NCI-H2029 (cell line): ENCODE results near the gene LTO1.

Experiments used
- DNase-seq: peaks from one replicate; lab custom pipeline; 2025; lab: John Stamatoyannopoulos, UW

LTO1 gene

GRCh38 chr11:69674886-69675714 lies at the start of gene LTO1:
Gene LTO1 (minus strand): TSS chr11:69675353. CDS start chr11:69675239, 114 bp downstream.
- peak; percentile 88 for DNase-seq

DNA sequence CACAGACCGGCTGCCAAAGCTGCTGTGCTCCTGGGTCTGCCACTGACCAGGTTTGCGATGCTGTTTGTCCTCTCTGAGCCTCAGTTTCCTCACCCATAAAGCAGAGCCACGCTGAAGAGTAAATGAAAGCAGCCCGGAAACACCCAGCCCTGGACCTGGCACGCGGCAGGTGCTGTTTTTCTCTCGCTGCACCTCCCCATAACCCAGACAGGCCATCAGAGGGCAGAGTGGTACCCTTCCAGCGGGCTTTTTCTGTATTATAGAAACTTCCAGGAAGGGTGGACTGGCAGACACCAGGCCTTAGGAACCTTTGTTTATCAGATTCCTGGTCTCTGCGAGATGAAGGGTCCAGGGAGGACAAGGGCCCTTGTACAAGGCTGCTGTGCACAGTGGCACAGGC lies 46.6 kb upstream of the LTO1 start:
- DNase-seq = no peak

DNA sequence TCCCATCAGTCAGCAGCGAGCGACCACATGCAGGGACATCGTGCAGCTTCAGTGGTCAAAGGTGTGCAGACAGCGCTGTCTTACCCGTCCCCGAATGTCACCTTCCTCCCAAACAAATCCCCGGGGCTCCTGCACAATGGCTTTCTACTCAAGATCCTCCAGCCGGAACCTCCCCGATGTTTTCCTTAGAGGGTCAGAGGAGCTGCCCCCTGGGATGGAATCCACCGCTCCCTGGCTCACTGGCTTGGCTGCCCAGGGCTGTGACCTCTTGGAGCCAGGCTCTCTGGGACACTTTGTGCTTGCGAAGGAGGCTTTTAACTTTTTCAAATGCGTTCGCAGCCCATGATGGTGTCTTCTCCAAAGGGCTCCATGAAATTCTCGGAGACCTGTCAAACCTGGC lies 46.0 kb upstream of the LTO1 start:
- DNase-seq = no peak

DNA sequence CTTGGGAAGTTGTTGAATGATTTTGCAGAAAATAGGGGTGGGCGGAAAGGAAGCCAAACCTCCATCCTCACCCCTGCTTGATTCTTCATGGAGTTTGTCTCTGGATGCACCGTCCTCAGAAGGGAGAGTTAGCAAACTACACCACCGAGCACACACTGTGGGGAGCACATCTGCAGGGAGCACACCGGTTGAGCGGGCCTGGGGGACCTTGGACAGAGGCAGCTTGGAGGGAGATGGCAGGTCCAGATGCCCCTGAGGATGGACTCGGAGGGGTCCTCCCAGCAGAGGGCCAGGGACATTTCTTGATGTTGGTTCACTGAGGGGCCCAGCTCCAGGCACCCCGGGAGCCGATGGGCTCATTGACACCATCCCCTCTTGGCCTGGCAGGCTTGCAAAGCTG lies 43.8 kb upstream of the LTO1 start:
- DNase-seq = no peak

GRCh38 chr11:69718147-69718546 lies 43.0 kb upstream of the LTO1 start:
- no peak for DNase-seq

- no peak for DNase-seq
Measured at GRCh38 chr11:69716891-69717747, 42.0 kb upstream of the LTO1 start.

GRCh38 chr11:69716099-69716498 lies 40.9 kb upstream of the LTO1 start:
- no peak for DNase-seq

DNA sequence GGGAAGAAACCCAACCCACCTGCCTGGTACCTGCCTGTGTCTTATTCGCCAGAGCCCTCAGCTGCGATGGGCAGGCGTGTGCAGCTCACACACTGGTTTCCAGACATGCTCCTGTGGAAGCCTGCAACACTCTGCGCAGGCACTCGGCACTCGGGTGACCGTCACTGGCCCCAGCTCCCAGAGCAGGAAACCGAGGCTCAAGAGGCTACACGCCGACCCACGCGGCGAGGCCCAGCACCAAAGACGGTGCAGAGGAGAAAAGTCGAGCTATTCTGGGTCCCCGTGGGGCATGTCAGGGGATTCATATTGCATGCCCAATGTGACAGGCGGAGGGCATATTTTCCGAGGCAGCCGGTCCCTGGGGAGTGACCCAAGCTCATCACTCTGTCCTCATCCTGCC lies 40.3 kb upstream of the LTO1 start:
- no peak for DNase-seq

DNA sequence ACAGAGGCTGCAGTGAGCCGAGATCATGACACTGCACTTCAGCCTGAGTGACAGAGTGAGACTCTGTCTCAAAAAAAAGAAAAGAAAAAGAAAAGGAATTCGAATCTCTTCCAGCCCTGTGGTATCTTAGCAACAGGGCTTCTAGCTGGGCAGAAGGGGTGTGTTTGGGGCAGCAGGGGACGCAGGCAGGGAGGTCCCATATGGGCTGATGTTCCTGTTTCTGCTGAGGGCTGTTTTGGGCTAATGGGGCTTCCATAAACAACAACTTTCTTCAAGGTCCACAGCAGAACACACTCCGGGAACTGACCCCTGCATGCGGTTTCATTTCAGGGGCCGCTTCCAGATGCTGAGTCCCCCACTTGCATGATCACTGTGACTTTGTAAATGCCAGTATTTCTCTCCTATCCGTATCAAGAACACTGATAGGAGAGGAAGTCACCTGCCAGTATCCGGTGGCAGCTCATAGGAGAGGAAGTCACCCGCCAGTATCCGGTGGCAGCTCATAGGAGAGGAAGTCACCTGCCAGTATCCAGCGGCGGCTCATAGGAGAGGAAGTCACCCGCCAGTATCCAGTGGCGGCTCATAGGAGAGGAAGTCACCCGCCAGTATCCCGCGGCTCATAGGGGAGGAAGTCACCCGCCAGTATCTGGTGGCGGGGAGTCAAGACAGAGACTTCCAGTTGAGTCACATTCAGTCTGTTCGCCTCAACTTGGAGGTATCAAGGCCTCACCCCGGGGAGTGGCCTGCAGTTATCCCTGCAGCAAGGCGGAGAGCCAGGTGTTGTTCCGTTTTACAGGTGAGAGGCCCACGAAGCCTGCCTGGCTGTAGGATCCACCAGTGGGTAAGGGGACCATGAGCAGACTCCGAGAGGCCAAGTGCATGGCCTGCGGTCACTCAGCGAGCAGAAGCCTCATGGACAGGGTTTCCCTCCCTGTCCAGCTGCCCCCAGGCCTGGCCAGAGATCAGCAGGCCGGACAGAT lies 37.0 kb upstream of the LTO1 start:
- no peak for DNase-seq

GRCh38 chr11:69708736-69709401 lies 33.7 kb upstream of the LTO1 start:
- DNase-seq = no peak

GRCh38 chr11:69707176-69707575 lies 32.0 kb upstream of the LTO1 start:
- no peak for DNase-seq

DNA sequence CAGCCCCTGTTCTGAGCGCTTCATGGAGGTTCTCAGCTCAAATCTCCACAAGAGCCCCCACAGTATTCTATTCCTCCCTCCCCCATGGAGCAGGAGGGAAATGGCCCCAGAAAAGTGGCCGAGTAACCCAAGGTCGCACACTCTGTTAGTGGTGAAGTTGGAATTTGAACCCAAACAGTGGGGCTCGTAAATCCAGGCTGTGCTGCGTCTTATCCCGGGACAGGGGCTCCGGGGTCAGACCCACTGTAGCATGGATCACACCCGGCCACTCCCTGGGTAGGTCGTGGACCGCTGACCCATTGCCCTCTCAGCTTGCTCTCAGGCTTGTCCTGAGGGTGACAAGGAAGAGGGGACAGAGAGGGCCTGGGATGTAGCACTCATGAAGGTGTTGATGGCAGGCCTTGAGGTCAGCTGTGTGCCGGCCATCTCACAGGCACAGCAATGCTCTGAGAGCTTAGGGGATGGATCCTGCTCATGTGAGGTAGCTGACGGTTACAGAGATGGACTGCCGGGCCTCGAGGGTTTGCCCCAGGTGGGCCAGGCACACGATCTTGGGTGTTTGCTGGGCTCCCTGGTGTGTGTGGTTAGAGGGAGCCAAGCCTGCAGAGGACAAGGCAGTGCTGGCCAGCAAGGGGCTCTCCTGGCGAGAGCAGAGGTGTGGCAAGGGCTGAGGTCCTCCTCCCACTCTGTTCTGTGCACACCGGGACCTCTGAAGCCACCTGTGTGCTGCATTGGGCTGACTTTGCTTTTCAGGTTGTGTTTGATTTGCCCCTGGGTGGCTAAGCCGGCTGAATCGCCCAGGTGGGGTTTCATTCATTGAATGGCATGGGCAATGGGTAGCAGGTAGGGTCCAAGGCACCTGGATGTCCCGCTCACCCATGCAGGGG lies 31.0 kb upstream of the LTO1 start:
- DNase-seq = no peak

DNA sequence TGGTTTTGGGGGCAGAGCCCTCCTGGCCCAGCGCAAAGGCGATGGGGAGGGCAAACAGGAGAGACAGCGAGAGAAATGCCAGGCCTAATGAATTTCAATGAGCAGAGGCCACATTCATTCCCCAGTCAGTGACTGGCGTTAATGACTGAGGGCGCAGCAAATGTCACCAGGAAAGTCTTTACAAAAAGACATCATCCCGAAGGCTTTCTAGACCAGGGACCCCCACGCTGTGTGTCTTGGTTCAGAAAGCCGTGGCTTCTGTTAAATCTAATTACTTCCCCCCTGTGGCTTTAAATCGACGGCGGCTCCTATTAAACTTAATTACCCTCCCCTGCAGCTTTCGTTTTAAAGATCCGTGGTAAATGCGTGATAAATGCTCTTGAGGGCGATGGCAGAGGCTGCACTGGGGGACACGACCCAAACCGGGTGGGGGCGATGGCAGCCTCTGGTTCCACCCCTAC lies 30.2 kb upstream of the LTO1 start:
- no peak for DNase-seq

DNA sequence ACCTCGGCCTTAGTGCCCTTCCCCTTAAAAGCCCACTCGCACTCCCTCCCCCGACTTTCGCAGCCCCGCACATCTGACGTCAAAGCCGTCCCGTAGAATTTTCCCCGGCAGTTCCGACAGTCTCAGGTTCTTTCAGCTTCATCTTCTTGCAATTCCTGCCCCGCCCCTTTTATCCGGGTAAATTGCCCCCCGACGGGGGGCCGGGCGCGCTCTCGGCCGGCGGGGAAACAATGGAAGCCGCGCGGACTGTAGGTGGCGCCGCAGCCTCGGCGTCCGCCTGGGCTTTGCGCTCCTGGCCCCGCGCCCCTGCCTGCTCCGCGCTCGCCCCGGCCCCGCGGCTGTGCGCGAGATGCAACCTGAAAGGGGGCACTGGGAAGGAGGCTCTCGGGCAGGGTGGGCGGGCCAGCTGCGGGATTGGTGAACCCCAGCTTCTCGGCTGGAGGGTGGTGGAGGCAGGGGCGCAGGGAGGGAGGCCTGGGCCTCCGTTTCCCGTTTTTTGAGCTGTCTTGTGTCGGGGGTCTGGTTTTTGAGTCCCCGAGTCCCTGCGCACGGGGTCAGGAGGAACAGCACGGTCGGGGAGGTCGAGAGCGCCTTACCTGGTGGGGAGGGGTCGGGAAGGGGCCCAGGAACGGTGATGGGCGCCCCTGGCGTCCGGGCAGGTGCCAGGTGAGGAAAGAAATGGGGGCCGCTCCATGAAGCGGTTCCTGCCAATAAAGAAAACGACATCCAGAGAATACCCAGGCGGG lies 29.5 kb upstream of the LTO1 start:
- no peak for DNase-seq

DNA sequence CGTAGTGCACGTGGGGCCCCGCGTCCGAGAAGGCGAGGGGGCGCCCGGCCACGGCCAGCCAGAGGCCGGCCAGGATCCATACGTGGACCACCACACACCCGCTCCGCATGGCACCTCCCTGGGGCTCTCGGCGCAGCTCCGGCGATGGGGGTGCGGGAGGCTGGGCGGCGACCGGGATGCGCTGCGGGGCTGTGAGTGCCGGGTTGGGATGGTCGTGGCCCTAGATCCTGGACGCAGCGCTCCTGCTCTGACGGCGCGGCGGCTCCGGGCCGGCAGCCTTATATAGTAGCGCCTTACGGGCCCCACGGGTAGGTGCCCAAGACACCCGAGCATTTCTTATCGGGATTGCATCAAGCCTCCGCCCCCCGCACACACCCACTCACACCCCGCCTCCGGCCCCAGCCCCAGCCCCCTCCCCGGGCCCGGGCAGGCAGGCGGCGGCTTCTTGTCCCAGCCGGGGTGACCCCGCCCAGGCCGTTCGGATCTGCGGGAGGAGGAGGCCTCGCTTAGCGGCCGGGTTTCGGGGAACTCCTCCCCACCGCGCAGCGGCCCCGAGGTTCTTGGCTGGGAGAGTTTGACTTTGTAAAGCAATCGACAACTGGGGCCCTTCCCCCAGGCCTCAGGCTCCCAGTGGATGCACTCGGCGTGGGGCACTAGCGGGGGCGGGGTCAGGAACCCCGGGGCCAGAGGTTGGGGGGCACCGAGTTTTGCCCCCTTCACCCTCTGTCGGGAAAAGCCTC lies 28.8 kb upstream of the LTO1 start, which contains the start of gene FGF19:
TSS of gene FGF19 (minus strand) at position 255 of the 740 bp plus-strand sequence. CDS start at position 109, 146 bp downstream.
- DNase-seq = no peak

- DNase-seq = no peak
Measured at GRCh38 chr11:69703453-69703767, 28.3 kb upstream of the LTO1 start.

DNA sequence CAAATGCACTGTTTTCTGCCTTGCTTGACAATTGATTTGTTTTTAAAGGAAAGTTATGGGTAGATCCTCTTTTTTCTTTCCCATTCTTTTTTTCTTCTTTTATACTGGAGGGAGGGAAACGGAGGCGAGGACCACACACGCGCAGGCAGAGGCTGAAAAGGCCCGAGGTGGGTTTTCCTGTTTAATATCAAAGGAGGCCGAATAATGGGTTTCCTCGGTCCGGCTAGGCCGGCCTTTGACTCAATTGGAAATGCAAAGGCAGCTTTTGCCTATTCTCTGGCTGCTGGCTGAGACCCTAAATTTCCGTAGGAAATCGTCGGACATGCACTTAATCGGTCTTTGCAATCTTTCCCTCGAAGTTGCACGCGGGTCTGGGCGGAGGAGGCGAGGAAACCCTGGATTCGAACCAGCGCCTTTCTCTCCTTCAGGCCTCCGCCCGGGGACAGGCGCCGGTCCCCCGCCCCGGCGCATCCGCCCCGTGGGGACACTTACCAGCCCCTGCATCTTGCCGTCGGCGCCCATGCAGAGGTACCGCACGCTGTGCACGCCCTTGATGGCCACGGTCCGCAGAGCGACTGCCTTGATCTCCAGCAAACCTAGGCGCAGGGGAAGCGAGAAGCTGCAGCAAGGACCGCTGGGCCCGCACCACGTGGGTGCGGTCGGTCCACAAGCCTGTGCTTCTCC lies 27.8 kb upstream of the LTO1 start:
- no peak for DNase-seq

- DNase-seq = no peak
Measured at GRCh38 chr11:69702239-69702691, 27.1 kb upstream of the LTO1 start.
